Spleen (tissue), 7 donors: ENCODE measurements around the gene FTHL17.

Experiments
- POLR2AphosphoS5 ChIP-seq, 3 donors: sonication (generic); formaldehyde crosslinking; IDR thresholded peaks; one replicate each; pipeline ENCODE4 v1.5.1; 2017; ENCODE audit warnings: antibody characterized with exemption in 3 of 3
- TF ChIP-seq, protein P1 (sequence below), 11 experiments: fragments of 200-600 bp in 7 of 11; fragments of 450-650 bp in 4 of 11; sonication (generic) in 4 of 11; IDR thresholded peaks in 8 of 11; conservative IDR thresholded peaks in 3 of 11; 1 replicate in 7 of 11; 2 replicates in 4 of 11; pipeline versions ENCODE4 v1.4.0 to v1.8.0; 2016 to 2021; ENCODE audit warnings: antibody characterized with exemption in 11 of 11, inconsistent platforms in 4 of 11, mild to moderate bottlenecking in 1 of 11
- donor health status: DM: no; HTN: no; CAD: no; lungs with moderate emphysema.
- donor health status: DM: no; HTN: no; CAD: no.
- donor health status: DM: no; HTN: no; CAD: no.

- TF ChIP-seq, protein P1, sequence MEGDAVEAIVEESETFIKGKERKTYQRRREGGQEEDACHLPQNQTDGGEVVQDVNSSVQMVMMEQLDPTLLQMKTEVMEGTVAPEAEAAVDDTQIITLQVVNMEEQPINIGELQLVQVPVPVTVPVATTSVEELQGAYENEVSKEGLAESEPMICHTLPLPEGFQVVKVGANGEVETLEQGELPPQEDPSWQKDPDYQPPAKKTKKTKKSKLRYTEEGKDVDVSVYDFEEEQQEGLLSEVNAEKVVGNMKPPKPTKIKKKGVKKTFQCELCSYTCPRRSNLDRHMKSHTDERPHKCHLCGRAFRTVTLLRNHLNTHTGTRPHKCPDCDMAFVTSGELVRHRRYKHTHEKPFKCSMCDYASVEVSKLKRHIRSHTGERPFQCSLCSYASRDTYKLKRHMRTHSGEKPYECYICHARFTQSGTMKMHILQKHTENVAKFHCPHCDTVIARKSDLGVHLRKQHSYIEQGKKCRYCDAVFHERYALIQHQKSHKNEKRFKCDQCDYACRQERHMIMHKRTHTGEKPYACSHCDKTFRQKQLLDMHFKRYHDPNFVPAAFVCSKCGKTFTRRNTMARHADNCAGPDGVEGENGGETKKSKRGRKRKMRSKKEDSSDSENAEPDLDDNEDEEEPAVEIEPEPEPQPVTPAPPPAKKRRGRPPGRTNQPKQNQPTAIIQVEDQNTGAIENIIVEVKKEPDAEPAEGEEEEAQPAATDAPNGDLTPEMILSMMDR (IDR thresholded peaks at IDR 0.05 in 8 of 11, conservative IDR thresholded peaks at IDR 0.05 in 3 of 11) = no peak
- TF ChIP-seq POLR2AphosphoS5 (IDR thresholded peaks at IDR 0.05) = no peak
Measured at GRCh38 chrX:31021537-31021936, 50.3 kb downstream of the FTHL17 start.
